Astrocyte (in vitro differentiated cells and primary cell): ENCODE results near the gene DIP2C.

ENCODE experiments used
- EZH2 ChIP-seq: IDR thresholded peaks from 2 replicates; pipeline ENCODE4 v1.6.1; 2012; ENCODE audit warnings: mild to moderate bottlenecking, low read length, inconsistent platforms; ENCODE audit not compliant: insufficient read depth
- TF ChIP-seq, protein P1 (sequence below): IDR thresholded peaks from 2 replicates; pipeline ENCODE4 v1.5.1; 2011; ENCODE audit warnings: low read depth, mild to moderate bottlenecking, inconsistent platforms, low read length, moderate library complexity; ENCODE audit not compliant: insufficient read depth

DNA sequence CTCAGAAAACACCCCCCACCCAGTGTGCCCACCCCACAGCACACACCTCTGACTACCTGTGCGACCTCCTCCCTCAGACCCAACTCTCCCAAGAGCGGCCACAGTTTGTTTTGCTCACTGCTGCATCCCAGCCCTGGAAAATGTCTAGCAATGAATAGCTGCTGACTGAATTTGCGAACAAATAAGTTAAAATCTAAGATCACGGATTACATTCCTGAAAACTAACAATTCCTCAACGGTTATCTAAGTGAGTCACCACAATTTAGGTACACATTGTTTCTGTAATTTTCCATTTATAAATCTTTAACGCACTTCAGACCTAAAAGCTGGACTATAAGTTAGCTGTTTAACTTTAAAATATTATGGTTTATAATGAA is 319.0 kb downstream of the DIP2C start:
- TF ChIP-seq EZH2, result no peak
- TF ChIP-seq, protein P1, sequence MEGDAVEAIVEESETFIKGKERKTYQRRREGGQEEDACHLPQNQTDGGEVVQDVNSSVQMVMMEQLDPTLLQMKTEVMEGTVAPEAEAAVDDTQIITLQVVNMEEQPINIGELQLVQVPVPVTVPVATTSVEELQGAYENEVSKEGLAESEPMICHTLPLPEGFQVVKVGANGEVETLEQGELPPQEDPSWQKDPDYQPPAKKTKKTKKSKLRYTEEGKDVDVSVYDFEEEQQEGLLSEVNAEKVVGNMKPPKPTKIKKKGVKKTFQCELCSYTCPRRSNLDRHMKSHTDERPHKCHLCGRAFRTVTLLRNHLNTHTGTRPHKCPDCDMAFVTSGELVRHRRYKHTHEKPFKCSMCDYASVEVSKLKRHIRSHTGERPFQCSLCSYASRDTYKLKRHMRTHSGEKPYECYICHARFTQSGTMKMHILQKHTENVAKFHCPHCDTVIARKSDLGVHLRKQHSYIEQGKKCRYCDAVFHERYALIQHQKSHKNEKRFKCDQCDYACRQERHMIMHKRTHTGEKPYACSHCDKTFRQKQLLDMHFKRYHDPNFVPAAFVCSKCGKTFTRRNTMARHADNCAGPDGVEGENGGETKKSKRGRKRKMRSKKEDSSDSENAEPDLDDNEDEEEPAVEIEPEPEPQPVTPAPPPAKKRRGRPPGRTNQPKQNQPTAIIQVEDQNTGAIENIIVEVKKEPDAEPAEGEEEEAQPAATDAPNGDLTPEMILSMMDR, result no peak
